Kidney (tissue), 14 donors: ENCODE data around the gene TTC36. TPM values are rescaled to one million over a fixed set of nuclear protein-coding genes. Genes with fewer than 3 reads are reported as not detected.
A peak's percentile ranks its signal among the peaks of the same experiment; 100 is the strongest.

Experiments
- DNase-seq, 5 donors: peaks; one replicate each; pipeline ENCODE4 v3.0.0-alpha.2; 2013 to 2020
- FAIRE-seq: peaks from 2 replicates; lab custom pipeline; 2012; peaks lifted over from hg19 to GRCh38; lab: Jason Lieb, UNC
- H3K27ac ChIP-seq, 2 donors: one replicate each; pipeline ENCODE4 v1.7.0; 2013; ENCODE audit warnings: low read depth in 2 of 2, low read length in 2 of 2, inconsistent platforms in 1 of 2
- H3K27me3 ChIP-seq: one replicate; pipeline ENCODE4 v1.7.1; 2013; ENCODE audit warnings: low read length, inconsistent platforms; ENCODE audit not compliant: control insufficient read depth, insufficient read depth
- H3K36me3 ChIP-seq, 3 donors: one replicate each; pipeline versions ENCODE4 v1.7.0 to v1.7.1; 2013; ENCODE audit warnings: low read length in 3 of 3, control low read depth in 1 of 3, inconsistent platforms in 1 of 3; ENCODE audit not compliant: insufficient read depth in 3 of 3, control insufficient read depth in 2 of 3
- H3K4me1 ChIP-seq, 3 donors: one replicate each; pipeline versions ENCODE4 v1.7.0 to v1.7.1; 2013; ENCODE audit warnings: low read length in 3 of 3, inconsistent platforms in 1 of 3, low read depth in 1 of 3; ENCODE audit not compliant: control insufficient read depth in 2 of 3, insufficient read depth in 2 of 3
- H3K4me3 ChIP-seq, 3 donors: one replicate each; pipeline versions ENCODE4 v1.7.0 to v1.8.1; 2013; ENCODE audit warnings: low read length in 3 of 3, control low read depth in 1 of 3, inconsistent platforms in 1 of 3
- H3K9ac ChIP-seq, 3 donors: one replicate each; pipeline versions ENCODE4 v1.7.0 to v1.7.1; 2013; ENCODE audit warnings: low read length in 3 of 3, control low read depth in 1 of 3, inconsistent platforms in 1 of 3
- H3K9me3 ChIP-seq, 3 donors: one replicate each; pipeline versions ENCODE4 v1.7.0 to v1.7.1; 2013; ENCODE audit warnings: low read length in 3 of 3, control low read depth in 1 of 3, inconsistent platforms in 1 of 3; ENCODE audit not compliant: control insufficient read depth in 2 of 3, insufficient read depth in 1 of 3
- CTCF ChIP-seq: IDR thresholded peaks from 3 replicates; pipeline ENCODE4 v1.5.1; 2012; ENCODE audit warnings: mild to moderate bottlenecking, moderate library complexity, borderline replicate concordance; ENCODE audit not compliant: insufficient read depth; ENCODE audit errors: extremely low read depth
- intact Hi-C: fragments of 100-400 bp; cut with DNase I; formaldehyde crosslinking; loops from one replicate; pipeline ENCODE4 v1.11.1; 2022
- polyA plus RNA-seq: library from polyadenylated mRNA; stranded (reverse); fragments of 350-450 nt; fragmentation: Illumina TruSeq; extraction: RNeasy Lipid Tissue Mini Kit (QIAGEN cat#74804); gene quantifications from one replicate; pipeline ENCODE4 v1.2.3, GENCODE V29; 2014; ENCODE audit warnings: low read depth, low replicate concordance; ENCODE audit not compliant: insufficient read depth
- total RNA-seq: library from RNA; stranded (reverse); fragmentation: NEBNext Ultra II Directional; extraction: Animal tissue kit (Norgen Biotek cat#: 25700); gene quantifications from one replicate; pipeline ENCODE4 v1.2.1, GENCODE V29; 2021
- donor health status: control.
- donor health status: control.
- donor health status: control.
- donor health status: control.
- donor health status: control.
- donor health status: DM: yes; HTN: yes; CAD: no.
- donor health status: Normal renal cell carcinoma (clear cell type).

The TTC36 gene
- total and polyA plus RNA-seq, 2 donors from 2014 or later, result 1.1 to 12.7 TPM

GRCh38 chr11:118524757-118525470 lies 2.4 kb upstream of the TTC36 start:
- no peak overlapping the region for H3K9ac ChIP-seq
- intact Hi-C loops, result no loop called here
- peaks cover 7 to 28% (median 27%) of the 10 kb centered on the region in 3 donors for H3K36me3 ChIP-seq

DNA sequence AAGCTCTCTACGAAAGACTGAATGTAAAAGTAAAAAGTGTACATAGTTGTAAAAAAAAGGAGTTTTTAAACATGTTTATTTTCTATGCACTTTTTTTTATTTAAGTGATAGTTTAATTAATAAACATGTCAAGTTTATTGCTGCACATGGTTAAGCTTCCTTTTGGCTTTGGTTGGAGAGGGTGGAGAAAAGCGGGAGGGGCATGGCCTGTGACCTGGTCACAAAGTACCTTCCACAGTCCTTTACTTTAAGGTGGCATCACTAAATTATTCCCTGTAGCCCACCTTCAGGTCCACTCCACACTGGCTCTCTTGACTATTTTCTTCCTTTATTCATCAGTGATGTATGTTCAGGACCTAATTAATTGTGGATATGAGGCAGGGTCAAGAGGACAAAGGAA lies 586 bp upstream of the TTC36 start:
- Histone ChIP-seq H3K9me3 (no peaks in the 10 kb centered on the region), H3K4me3 (peak overlapping the region in 1 of 3 donors; percentile 85), H3K4me1 (peaks cover 3 to 22% (median 19%) of the 10 kb centered on the region in 3 donors), H3K36me3 (peaks cover 4 to 18% (median 10%) of the 10 kb centered on the region in 3 donors), H3K27me3 (no peaks in the 10 kb centered on the region), H3K27ac (peak overlapping the region in 1 of 2 donors; percentile 19), H3K9ac (no peak overlapping the region)
- DNase-seq (no peak), FAIRE-seq (no peak)
- intact Hi-C loops, result no loop called here
- no peak for TF ChIP-seq CTCF

More at GRCh38 chr11:118524757-118525470, 2.4 kb upstream of the TTC36 start:
- Histone ChIP-seq H3K4me1 (peaks cover 0 to 18% (median 12%) of the 10 kb centered on the region in 3 donors), H3K27me3 (no peaks in the 10 kb centered on the region), H3K4me3 (no peak overlapping the region), H3K27ac (no peak overlapping the region), H3K9me3 (no peaks in the 10 kb centered on the region)
- FAIRE-seq, result no peak
- TF ChIP-seq CTCF, result no peak
- DNase-seq, result no peak

DNA sequence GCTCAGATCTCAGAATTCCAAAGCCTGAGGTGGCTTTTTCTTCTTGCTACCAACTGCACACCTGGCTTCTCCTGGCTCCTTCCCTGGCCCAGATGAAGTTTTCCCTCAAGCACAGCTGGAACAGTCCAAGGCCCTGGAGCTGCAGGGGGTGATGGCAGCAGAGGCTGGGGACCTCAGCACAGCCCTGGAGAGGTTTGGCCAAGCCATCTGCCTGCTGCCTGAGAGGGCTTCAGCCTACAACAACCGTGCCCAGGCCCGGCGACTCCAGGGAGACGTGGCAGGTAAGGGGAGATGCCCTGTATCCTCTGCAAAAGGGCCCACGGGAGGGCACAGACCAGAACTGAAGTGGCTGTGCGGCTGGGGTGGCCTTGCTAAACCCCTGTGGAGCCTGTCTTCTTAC lies 1.2 kb downstream of the TTC36 start:
- peaks cover 3 to 25% (median 21%) of the 10 kb centered on the region in 3 donors for H3K4me1 ChIP-seq
- no peaks in the 10 kb centered on the region for H3K27me3 ChIP-seq
- FAIRE-seq, result no peak
- H3K9me3 ChIP-seq, result no peaks in the 10 kb centered on the region
- peaks cover 0 to 5% (median 2%) of the 10 kb centered on the region in 3 donors for H3K36me3 ChIP-seq
- intact Hi-C loops, result no loop called here
- TF ChIP-seq CTCF, result no peak
- H3K9ac ChIP-seq, result no peak overlapping the region
- no peak overlapping the region for H3K27ac ChIP-seq
- DNase-seq, result no peak
- H3K4me3 ChIP-seq, result peak overlapping the region in 1 of 3 donors; percentile 85
